NCI-H69 (cell line): ENCODE results near the gene NUDT4B.
"Not testable (repeated sequence)": the region's sequence is repeated elsewhere in the genome, so short reads cannot be mapped to it uniquely, and the experiment has no call there.

Experiments used
- DNase-seq: peaks from one replicate; lab custom pipeline; 2025; lab: John Stamatoyannopoulos, UW

NUDT4B gene

DNA sequence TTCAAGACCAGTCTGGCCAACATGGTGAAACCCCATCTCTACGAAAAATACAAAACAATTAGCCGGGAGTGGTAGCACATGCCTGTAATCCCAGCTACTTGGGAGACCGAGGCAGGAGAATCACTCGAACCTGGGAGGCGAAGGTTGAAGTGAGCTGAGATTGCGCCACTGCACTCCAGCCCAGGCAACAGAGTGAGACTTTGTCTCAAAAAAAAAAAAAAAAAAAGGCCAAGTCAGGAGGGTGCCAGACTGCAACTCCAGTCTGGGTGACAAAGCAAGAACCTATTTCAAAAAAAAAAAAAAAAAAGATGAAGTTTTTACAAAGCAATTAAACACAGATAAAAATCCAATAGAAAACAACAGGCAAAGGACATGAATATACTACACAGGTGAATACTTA, 9.9 kb upstream of the NUDT4B start:
- DNase-seq, result not testable (repeated sequence)

DNA sequence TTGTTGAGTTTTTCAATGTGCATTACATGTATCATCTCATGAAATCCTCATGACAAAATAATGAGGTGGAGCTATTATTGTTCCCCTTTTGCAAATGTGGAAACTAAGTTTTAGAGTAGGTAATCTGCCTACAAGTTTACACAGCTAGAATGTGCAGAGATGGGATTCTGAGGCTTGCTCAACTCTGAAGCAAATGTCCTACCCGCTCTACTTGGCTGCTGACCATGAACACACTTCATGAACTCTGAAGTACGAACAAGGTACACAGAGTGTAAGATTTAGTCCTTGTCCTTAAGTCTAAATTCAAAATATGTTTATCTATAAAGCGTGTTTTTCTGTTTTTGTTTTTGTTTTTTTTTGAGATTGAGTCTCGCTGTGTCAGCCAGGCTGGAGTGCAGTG, 5.4 kb upstream of the NUDT4B start:
- not testable (repeated sequence) for DNase-seq

DNA sequence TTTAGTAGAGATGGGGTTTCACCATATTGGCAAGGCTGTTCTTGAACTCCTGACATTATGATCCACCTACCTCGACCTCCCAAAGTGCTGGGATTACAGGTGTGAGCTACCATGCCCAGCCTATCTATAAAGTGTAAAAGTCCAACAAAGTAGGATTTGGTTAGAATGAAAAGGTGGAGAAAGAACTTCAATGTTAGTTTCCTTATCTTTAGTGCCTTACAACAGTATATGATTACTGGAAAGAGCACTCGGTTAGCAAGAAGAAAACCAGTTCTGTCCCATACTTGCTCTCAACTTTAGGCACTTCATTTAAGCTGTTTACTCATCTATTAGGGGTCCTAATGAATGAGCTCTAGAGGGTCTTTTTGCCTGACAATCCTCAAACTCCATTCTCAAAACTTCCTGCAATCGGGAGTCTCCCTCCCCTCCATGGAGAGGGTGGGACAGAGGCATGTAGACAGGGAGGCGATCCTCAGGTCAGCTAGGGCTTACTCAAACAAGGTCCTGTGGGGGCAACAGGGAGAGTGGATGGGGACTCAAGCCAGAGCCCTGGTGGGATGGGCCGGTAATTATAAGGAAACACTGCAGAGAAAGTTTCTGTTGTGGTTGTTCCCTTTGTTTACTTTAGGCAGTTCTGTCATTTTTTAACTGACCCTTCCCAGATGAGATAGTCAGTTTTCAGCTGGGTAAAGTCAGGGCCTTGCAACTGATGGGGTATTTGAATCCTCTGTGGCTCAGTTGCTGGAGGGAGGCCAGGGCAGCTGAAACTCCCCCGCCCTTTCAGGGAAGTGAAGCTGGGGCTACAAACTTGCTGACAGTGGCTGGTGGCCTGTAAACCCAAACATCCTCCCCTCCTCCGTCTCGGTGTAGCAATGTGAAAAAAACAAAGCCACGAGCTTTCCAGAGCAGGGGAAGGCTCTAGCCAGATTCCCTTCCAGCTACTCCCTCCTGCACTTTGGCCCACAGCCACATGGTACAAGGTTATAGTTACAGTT, 4.6 kb upstream of the NUDT4B start:
- DNase-seq, result not testable (repeated sequence)

DNA sequence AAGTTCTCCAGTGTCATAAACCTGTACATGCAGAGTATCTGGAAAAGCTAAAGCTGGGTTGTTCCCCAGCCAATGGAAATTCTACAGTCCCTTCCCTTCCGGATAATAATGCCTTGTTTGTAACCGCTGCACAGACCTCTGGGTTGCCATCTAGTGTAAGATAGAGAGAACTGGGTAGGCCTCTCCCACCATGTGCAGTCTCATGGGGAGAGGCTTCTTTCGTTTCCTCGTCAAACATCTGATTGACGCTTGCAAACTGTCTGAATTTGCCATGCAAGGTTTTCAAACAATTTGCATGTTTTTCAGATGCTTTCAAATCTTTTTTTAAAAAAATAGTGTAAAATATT, 734 bp downstream of the NUDT4B start:
- DNase-seq, result not testable (repeated sequence)

DNA sequence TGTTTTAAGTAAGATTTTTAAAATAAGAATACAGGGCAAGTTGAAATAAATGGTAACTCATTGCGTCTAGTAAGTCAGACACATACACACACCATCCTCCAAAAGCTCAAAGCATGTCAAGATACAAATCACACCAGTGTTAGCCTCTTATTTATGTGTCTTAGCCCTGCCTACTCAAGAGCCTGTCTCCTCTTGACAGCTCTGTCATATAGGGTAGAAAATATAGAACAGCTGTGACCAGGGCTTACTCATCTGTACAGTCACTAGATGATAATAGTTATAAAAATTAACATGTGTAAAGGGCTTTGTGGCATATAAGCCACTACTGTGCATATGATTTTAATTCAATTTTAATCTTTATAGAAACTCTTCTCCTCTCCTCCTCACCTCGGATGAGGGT, 7.7 kb downstream of the NUDT4B start:
- DNase-seq, result not testable (repeated sequence)

DNA sequence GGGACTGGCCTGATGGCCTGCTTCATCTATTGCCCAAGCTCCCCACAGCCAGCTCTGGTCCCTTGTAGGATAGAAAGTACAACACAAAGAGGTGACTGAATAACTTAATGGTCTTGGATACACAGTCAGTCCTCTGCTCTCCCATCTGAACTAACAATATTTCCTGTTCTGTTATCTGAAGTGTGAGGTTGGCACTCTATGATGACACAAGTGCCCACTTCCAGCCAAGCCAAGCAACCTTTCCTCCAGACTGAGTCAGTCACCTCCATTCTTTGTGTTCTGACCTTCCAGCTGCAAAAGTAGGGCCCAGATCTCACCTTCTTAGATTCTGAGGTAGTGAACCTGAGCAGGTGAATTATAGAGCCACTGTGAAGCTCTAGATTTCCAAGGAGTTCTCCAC, 8.9 kb downstream of the NUDT4B start:
- not testable (repeated sequence) for DNase-seq

DNA sequence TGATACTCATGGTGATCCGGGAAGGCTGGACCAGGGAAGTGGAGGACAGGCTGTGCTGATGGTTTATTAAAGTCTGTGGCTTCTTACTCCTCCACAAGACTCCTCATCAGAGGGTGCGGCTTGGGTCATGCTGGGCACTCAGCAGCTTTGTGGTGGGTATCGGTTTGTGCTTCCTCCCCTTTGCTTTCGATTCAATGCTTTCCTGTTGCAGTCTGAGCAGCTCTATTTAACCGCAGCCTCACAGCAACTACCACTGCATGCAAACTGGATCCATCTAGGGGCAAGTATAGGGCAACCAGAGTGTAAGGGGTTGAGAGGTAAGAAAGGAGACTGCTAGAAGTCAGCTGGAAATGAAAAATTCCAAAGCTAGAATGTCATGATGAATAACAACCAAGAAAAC, 9.8 kb downstream of the NUDT4B start:
- not testable (repeated sequence) for DNase-seq

DNA sequence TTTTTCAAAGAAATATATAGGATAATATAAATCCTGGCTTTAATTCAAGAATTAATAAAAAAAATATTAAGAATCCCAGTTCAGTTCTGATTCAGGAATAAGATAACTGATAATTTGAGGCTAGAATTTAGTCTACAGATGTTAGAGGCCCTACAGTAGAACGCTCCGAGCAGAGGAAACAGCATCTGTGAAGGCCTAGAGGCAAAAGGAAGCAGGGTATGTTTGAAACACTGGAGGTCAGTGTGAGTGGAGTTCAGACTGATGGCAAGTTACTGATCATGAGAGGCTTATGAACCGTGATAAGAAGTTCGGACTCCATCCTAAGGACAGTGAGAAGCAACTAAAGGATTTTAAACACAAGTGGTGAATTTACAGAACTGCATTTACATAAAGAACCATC, 10.4 kb downstream of the NUDT4B start:
- DNase-seq, result not testable (repeated sequence)

DNA sequence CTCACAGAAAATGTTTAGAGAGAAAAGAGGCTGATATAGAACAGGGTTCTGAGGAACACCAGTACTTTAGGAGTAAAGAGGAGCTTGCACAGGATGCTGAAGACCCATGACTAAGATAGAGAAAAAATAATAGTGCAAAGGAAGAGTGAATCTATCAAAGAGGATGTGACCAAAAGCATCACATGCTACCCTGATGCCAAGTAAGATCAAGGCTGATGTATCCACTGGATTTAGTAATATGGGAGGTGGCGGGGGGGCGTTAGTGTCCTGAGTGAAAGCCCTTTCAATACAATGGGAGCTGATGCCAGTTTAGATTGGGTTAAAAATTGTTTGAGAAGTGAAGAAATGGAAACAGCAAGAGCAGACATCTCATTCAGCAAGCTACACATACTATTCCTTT, 11.2 kb downstream of the NUDT4B start:
- DNase-seq, result not testable (repeated sequence)

DNA sequence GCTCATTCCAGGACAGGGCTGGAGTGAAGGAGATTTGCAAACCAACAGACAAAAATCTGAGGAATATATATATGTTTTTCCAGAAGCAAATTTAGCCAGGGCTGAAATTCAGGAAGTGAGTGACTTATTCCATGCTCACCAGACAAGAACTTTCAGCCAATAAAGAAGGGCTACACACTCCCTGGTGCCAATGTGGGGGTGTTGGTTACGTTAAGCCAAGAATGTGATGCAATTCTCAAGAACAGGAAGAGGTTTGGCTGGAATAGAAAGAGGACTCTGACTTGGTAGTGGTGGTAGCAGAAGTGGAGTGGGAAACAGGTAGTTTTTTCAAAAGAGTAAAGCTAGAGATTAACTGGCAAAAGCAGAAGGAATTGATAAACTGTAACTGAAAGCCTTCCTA, 11.6 kb downstream of the NUDT4B start:
- not testable (repeated sequence) for DNase-seq

DNA sequence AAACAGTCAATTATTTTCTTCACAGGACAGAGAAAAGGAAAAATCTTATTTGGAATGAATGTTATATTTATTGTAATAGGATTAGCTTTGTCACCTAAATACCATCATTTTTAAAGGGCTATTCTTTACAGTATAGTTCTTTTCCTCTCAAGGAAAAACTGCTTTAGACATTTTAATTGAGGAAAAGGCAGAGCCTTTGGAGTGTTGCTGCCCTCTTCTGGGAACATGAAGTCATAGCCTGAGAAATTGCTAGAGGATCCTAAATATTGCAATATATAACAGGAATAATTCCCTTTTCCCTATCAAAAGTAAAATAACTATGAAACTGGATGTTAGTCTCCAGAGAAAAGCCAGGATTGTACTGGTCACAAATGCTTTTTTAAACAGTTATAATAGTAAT, 12.8 kb downstream of the NUDT4B start:
- DNase-seq, result not testable (repeated sequence)

DNA sequence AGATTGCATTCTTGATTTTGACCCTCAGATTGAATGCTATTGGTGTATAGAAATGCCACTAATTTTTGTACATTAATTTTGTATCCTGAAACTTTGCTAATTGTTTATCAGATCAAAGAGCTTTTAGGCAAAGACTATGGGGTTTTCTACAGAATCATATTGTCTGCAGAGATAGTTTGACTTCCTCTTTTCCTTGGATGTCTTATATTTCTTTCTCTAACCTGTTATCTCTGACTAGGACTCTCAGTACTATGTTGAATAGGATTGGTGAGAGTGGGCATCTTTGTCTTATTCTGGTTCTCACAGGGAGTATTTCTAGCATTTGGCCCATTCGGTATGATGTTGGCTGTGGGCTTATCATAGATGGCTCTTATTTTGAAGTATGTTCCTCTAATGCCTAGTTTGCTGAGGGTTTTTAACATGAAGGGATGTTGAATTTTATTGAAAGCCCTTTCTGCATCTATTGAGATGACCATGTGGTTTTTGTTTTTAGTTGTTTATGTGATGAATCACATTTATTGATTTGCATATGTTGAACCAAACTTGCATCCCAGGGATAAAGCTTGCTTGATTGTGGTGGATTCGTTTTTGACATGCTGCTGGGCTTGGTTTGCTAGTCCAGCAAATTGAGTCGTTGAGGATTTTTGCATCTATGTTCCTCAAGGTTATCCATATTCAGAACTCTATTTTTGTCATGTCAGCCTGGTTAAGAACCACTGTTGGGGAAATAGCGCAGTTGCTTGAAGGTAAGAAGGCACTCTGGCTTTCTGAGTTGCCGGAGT, 16.9 kb downstream of the NUDT4B start:
- DNase-seq, result not testable (repeated sequence)

DNA sequence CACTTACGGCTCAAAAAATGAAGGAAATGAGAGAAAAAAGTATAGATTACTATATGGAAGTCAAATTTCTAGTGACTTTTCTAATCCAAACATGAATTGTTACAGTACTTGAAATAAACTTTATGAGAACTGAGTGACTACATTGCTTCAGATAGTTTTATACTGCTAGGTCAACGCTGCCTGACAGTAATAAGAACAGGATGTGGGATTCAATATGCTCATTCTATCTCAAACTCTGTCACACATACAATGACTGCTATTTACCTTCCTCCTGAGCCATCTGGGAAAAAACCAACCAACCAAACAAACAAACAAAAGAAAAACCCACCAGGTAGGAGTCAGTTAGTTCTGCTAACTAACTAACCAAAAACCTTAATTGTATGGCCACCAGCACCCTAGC, 20.0 kb downstream of the NUDT4B start:
- DNase-seq, result not testable (repeated sequence)

DNA sequence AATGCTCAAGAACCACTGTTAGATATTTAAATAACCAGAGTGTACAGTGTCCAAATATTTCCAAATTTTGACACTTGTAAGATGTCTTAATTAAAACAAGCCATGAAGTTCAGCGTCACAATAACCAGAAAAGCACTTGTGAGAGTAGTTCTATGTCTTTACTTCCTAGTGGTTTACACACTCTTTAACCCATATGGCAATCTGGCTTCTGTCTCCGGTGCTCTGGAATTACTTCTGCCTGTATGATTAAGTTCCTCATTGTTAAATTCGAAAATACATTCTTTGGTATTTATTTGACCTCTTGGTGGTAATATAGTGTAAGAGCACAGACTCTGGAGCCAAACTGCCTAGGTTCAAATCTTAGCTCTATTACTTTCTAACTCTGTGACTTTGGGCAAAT, 20.9 kb downstream of the NUDT4B start:
- not testable (repeated sequence) for DNase-seq

DNA sequence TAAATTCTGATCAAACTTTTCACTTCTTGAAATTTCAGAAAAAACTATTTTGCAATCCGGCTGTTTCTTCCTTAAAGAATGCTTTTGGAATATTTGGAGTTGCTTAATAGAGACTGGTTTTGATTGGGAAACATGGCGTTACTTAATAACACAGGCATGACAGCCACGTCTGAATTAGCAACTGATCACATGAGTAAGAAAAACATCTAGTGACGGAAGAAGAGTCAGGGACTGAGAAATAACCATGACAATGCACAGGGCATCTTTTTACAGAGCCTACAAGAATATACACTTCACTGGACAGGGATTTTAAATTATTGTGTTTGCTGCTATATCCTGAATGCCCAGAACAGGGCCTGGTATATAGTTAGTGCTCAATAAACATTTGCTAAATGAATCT, 25.1 kb downstream of the NUDT4B start:
- not testable (repeated sequence) for DNase-seq

DNA sequence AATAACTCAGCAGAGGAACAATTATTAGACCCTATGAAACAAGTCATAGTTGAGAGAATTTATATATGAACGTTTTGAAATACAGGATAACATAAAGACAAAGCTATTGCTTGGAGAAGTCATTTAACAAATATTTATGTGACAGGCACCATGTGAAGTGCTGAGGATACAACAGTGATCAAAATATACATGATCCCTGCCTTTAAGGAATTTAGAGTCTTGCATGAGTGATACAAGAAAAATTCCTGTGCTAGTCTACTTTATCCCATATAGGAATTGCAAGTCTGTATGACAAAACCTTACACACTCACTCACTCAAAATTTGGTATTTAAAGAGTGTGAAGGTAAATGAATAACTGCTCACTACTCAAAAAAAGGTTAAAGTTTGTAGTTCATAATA, 25.5 kb downstream of the NUDT4B start:
- DNase-seq, result not testable (repeated sequence)

DNA sequence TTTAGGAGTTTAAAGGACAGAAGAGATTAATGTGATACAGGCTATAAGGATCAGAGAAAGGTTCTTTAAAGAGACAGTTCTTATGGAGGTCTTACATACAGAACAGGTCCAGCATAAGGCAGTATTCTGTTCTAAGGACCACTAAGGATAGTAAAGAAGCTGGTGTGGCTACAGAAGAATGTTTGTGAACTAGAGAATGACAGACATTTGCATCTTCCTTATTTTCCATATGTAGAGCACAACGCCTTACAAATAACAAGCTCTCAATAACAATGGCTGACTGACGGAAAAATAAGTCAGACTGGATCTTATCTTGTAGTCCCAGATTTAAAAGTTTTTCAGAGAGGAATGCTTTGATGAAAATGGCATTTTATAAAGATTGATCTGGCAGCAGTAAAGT, 26.7 kb downstream of the NUDT4B start:
- DNase-seq, result not testable (repeated sequence)

DNA sequence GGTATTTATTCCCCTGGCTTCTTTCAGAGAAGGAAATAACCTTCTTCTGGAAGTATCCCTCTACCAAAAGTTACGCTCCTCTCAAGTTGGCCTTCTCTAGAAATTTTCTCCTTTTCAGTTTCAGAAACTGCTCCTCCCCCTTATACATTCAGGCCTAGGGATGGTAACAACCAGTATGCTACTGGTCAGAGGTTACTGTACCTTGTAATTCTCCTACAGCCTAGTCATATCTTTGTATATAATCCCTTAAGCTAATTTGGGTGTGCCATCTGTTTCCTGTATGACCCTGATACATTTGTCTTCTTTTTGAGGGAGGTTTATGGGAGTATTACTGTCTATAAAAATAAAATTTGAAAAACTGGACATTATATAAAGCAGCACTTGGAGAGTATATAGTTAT, 29.1 kb downstream of the NUDT4B start:
- DNase-seq, result not testable (repeated sequence)

DNA sequence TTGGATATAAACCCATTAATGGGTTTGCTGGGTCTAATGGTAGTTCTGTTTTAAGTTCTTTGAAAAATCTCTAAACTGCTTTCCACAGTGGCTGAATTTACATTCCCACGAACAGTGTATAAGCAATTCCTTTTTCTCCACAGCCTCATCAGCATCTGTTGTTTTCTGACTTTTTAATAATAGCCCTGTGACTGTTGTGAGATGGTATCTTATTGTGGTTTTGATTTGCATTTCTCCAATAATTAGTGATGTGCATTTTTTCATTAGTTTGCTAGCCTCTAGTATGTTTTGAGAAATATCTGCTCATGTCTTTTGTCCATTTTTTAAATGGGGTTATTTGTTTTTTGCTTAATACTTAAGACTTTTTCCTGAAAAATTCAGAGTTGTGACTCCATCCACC, 31.8 kb downstream of the NUDT4B start:
- not testable (repeated sequence) for DNase-seq

DNA sequence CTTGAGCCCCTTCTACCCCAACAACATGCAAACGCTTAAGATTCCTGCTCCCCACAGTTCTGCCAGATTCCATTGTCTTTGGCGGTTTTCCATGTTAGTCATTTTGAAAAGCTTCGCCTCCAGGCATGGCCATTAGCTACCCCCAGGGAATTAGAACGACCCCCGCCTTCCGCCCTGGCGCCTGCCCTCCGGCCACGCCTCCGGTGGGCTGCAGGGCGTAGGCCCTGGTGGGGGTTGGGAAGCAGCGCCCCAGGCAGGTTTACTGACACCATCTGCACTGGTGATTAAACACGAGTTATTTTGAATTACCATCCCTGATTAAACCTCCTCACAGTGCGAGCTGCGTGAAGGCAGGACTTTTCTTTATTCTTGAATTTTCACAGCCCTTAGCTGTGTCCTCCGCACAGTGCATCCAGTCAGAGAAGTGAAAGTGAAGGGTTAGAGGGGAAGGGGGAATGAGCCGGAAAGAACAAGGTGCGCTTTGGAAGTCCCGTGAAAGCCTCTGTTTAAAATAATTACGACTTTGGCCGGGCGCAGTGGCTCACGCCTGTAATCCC, 43.0 kb downstream of the NUDT4B start:
- not testable (repeated sequence) for DNase-seq

DNA sequence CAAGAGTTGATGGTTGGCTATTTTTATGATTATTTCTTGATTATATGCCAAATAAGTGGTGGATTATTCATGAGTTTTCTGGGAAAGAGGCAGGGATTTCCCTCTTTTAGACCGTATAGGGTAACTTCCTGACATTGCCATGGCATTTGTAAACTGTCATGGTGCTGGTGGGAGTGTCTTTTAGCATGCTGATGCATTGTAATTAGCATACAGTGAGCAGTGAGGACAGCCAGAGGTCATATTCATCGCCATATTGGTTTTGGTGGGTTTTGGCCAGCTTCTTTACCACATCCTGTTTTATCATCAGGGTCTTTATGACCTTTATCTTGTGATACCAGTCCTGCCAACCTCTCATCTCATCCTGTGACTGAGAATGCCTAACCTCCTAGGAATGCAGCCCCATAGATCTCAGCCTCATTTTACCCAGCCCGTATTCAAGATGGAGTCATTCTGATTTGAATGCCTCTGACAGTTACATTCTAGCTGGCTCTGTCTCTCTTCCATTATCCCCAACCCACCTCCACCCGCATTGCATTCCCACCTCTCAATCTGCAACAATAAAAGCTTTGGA, 45.3 kb downstream of the NUDT4B start:
- not testable (repeated sequence) for DNase-seq
